Measurements from ENCODE around the gene SHLD1.

- TF ChIP-seq, protein P1, sequence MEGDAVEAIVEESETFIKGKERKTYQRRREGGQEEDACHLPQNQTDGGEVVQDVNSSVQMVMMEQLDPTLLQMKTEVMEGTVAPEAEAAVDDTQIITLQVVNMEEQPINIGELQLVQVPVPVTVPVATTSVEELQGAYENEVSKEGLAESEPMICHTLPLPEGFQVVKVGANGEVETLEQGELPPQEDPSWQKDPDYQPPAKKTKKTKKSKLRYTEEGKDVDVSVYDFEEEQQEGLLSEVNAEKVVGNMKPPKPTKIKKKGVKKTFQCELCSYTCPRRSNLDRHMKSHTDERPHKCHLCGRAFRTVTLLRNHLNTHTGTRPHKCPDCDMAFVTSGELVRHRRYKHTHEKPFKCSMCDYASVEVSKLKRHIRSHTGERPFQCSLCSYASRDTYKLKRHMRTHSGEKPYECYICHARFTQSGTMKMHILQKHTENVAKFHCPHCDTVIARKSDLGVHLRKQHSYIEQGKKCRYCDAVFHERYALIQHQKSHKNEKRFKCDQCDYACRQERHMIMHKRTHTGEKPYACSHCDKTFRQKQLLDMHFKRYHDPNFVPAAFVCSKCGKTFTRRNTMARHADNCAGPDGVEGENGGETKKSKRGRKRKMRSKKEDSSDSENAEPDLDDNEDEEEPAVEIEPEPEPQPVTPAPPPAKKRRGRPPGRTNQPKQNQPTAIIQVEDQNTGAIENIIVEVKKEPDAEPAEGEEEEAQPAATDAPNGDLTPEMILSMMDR (conservative IDR thresholded peaks at IDR 0.05) = no peak
- TF ChIP-seq EZH2 (IDR thresholded peaks at IDR 0.05; ENCODE audit: low read depth) = no peak
These were observed 56.5 kb downstream of the SHLD1 start for GRCh38 chr20:5806457-5807263.

All from PC-9 (cell line).